NK-92 (cell line): Measurements from ENCODE around the gene PRKN.

Experiments
- DNase-seq: peaks from one replicate; lab custom pipeline; 2025; ENCODE audit not compliant: unreplicated experiment; lab: John Stamatoyannopoulos, UW

PRKN gene

GRCh38 chr6:162200945-162201690 is 526.4 kb downstream of the PRKN start:
- no peak for DNase-seq

- DNase-seq: no peak
These were observed 527.5 kb downstream of the PRKN start for GRCh38 chr6:162200041-162200440.

DNA sequence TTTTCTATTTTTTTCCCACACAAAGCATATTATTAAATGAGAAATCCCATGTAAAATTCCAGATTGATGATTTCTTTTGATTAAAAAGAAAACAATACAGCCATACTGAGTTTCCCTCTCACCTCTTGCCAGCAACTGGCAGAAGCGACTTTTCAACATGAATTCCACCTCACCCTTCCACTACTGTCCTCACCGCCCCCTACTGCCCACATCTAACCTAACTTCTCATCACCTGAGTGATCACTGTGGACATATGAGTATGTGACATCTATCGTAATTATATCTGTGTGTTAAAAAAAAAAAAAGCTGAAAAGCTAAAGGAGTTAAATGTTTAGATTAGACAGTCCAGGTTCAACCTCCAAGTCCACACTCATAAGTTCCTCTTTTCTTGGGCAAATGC is 528.6 kb downstream of the PRKN start:
- no peak for DNase-seq

- no peak for DNase-seq
These were observed 529.5 kb downstream of the PRKN start for GRCh38 chr6:162198076-162198475.

GRCh38 chr6:162195441-162195840 is 532.1 kb downstream of the PRKN start:
- DNase-seq: no peak

GRCh38 chr6:162190981-162191380 is 536.6 kb downstream of the PRKN start:
- no peak for DNase-seq

DNA sequence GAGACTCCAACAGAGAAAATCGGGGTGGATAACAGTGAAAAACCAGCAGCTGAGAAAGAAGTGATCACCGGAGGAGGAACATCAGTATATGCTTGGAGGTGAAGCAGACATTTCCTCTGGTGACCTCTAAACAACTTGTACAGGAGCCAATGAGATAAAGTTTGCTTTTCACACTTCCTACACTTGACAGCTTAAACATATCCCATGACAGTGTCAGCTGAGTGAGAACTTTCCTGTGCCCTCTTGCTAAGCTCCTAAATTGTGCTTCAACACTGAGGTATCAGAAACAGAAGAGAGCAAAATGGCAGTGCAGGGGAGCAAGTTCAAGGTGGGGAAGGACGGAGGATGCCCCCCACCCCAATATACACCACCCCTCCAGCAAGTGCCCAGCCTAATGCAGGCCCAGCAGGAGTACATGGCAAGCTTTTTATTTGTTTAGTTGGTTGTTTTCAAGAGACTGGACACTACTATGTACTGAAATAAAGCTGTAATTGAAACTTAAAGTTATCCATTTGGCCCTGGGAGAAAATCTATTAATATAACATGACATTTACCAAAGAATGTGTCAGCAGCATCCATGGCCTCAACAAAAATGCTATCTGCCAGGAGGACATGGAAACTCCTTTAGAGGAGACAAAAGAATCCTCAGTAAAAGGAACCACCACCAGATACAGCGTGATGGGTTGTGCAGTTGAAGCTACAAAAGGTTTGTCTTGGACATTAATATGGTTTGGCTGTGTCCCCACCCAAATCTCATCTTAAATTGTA is 540.2 kb downstream of the PRKN start:
- no peak for DNase-seq

DNA sequence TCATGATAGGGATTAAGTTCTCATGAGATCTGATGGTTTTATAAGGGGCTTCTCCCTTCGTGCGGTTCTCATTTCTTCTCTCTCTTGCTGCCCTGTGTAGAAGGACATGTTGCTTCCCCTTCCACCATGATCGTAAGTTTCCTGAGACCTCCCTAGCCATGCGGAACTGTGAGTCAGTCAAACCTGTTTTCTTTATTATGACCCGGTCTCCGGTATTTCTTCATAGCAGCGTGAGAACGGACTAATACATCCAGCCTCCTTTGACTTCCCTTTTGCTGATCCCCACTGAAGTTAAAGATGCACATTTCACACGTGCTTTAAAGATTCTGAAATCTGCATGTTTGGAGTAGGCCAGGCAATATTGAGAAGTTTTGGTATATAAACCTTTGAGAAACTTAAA is 543.1 kb downstream of the PRKN start:
- no peak for DNase-seq

DNA sequence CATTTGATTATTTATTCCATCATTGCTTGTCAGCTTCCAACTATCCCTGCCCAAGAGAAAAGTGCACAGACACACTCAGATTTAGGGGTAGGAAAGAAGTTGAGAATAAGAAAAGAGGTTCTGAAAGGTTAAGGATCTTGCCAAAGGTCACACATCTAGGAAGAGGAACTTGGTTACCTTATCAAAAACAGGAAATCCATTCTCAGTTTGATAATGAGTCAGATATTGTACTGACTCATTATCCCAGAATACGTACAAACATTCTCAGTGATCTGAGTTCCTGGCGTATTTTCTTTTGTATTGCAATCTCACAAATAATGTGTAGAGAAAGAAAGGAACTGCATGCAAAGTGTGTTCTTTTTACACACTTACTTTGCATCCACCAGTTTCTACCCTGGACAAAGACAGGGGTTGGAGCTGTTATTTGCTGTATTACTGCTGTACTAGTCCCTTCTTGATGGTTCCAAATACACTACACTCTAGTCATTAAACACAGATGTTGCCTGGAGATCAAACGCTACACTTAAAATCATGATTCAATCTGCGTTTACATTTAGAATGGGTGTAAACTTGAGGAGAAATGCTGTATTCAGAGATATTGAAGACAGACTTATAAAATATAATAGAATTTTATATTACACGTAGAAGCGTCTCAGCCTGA is 545.7 kb downstream of the PRKN start:
- DNase-seq: no peak

DNA sequence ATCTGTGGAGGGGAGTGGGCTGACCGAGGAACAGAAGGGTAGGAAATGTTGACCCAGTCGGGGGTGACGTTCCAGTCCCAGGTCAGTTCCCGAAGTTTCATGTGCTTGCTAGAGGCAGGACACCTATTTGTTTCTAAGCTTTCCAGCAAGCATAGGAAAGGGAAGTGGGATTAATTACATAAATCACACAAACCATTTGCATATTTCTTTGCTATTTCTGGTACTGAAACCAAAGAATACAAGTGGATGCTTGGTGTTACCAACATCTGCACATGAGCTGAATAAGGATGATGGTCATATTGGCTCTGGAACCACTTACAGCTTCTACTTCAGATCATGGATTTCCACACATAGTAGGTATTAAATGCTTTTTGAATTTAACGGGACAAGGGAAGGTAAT is 546.5 kb downstream of the PRKN start:
- no peak for DNase-seq

DNA sequence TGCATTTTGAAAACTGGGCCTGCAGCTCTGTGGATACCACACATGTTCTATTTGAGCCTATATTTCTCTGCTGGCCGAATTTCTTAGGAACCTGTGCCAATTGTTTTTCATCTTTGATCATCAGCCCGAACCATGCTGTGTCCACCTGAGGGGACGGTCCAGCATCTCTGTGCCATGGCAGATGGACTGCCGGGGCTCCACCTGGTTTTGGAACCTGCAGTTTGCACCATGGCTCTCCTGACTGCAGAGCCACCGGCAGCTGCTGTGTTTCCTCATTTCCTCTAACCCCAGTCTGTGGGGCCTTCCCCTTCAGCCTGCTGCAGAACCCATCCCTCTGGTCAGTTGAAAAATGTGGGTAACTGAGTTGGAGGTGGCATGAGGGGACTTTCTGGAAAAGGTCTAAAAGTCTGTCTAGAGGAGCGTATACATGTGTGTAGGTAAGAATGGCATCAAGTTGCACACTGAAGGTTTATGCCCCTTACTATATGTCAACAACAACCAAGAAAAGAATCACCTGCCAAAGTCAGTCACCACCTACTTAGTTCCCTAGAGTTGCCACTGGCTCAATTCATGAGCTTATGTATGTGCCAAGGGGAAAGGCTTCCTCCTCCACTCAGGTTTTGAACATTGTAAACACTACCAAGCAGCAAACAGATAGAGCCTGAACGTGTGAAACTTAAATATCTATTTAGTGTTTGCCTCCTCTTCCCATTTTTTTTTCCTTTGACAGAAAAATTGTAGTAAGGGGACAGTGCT is 548.2 kb downstream of the PRKN start:
- DNase-seq: no peak

- DNase-seq: no peak
These were observed 548.9 kb downstream of the PRKN start for GRCh38 chr6:162178666-162179065.

DNA sequence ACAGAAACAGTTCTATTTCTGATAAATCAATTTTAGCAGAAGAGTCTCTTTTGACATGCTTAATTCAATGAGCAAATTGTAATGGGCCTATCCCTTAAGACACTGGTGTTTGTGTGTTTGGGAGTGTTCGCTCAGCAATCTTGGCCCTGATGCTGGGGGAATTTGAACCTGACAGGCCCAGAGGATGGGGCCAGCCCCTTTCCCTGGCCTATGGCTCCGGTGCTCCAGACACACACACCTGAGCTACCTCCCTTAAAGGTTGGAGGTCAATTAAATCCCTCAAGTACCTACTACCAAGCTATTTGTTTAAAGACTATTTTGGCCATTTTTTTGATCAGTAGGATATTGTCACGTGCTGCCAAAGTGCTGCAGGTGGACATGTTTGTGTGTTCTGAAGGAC is 549.3 kb downstream of the PRKN start:
- DNase-seq: no peak

- DNase-seq: no peak
These were observed 549.8 kb downstream of the PRKN start for GRCh38 chr6:162177746-162178145.

- DNase-seq: no peak
These were observed 554.1 kb downstream of the PRKN start for GRCh38 chr6:162173466-162173865.

DNA sequence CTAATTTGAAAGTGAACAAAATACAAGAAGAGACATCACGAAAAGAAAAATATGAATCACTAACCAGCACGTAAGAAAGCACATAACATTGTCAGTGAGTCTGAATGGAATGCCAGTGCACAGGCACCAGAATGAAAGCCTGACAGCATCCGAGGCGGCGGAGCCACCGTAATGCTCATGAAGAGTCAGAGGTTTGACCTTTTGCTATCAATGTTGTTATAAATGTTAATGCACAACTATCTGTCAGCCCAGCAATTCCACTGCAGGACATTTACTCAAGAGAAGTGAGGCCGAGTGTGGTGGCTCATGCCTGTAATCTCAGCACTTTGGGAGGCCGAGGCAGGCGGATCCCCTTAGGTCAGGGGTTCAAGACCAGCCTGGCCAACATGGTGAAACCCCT is 562.1 kb downstream of the PRKN start:
- DNase-seq: no peak

GRCh38 chr6:162157167-162157870 is 570.2 kb downstream of the PRKN start:
- DNase-seq: no peak

GRCh38 chr6:162156146-162156545 is 571.4 kb downstream of the PRKN start:
- DNase-seq: no peak

DNA sequence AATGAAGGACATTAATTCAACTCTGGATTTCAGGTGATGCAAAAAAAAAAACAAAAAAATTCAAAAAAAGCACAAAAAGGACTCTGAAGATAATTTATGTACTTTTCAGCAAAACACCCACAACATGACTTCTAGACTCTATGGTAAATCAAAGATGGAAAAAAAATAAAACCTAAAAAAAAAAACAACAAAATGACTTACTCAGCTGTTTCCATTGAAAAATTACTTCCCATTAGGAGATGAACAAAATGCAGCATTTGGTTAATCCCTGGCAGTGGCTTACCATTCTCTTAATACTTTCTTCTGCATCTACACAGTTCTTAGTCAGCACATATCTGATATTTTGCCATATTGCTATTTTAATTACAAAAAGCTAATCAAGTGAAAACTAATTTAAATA is 572.6 kb downstream of the PRKN start:
- DNase-seq: no peak

DNA sequence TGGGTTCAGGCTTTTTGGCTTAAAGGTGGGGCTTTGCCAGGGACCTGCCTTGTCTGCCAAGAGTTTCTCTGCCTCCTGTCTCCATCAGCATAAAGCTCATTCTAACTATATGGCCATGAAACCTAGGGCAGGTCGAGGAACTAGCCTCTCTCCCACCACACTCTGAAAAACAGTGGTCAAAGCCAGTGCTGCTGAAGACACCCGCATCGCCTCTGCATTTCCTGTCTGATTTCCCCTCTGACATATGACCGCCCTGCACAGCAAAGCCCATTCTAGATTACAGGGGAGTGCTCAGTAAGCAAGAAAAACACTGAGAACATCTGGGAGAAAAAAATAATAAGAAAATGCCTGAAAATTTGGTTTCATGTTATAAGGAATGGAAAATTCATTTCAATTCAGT is 573.6 kb downstream of the PRKN start:
- no peak for DNase-seq

DNA sequence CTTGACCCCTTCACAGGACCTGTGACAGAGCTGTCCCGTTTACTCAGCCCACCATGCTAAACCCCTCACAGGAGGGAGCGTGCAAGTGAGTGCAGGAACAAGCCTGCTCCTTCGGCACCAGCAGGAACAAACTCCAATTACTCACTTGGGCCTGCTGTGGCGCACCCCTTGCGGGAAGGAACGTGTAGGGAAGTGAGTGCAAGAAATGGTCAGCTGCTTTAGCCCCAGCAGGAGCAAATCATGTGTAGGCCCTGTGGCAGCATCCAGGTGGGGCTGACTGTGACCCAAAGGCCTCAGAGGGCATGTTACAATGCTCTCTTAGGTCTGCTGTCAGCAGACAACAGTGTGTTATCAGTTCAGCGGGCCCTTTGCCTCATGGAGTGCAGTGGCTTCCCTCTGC is 574.4 kb downstream of the PRKN start:
- no peak for DNase-seq
